ENCODE results near the gene AARS1.
"Not testable (repeated sequence)": the region's sequence is repeated elsewhere in the genome, so short reads cannot be mapped to it uniquely, and the experiment has no call there.

AARS1 gene

GRCh38 chr16:70223971-70224513 lies 65.3 kb downstream of the AARS1 start:
- DNase-seq: not testable (repeated sequence)

- not testable (repeated sequence) for DNase-seq
Measured at GRCh38 chr16:70223216-70223615, 66.1 kb downstream of the AARS1 start.

- DNase-seq: not testable (repeated sequence)
Measured at GRCh38 chr16:70222574-70222973, 66.7 kb downstream of the AARS1 start.

- not testable (repeated sequence) for DNase-seq
Measured at GRCh38 chr16:70218586-70218985, 70.7 kb downstream of the AARS1 start.

GRCh38 chr16:70206382-70206781 lies 82.9 kb downstream of the AARS1 start:
- DNase-seq: not testable (repeated sequence)

GRCh38 chr16:70204668-70205405 lies 84.5 kb downstream of the AARS1 start:
- not testable (repeated sequence) for DNase-seq

- DNase-seq: not testable (repeated sequence)
Measured at GRCh38 chr16:70204010-70204409, 85.3 kb downstream of the AARS1 start.

- not testable (repeated sequence) for DNase-seq
Measured at GRCh38 chr16:70203508-70203907, 85.8 kb downstream of the AARS1 start.
